HepG2 (cell line): ENCODE results near the gene CBY1. TPM values are rescaled to one million over a fixed set of nuclear protein-coding genes. Genes with fewer than 3 reads are reported as not detected.

Experiments used
- ATF7-NPFF ChIP-seq: sonication (generic); formaldehyde crosslinking; IDR thresholded peaks from 2 replicates; pipeline ENCODE4 v1.8.1; 2023; ENCODE audit warnings: mild to moderate bottlenecking, low read depth, missing genetic modification reagents, moderate library complexity
- BCL6 ChIP-seq: IDR thresholded peaks from 2 replicates; pipeline ENCODE4 v1.6.1; 2016; ENCODE audit warnings: missing genetic modification reagents, missing compliant biosample characterization
- CSRNP1 ChIP-seq: sonication (generic); formaldehyde crosslinking; IDR thresholded peaks from 2 replicates; pipeline ENCODE4 v1.8.1; 2023; ENCODE audit warnings: mild to moderate bottlenecking, missing genetic modification reagents
- GTF2F1 ChIP-seq: fragments of 150-350 bp; IDR thresholded peaks from 2 replicates; pipeline ENCODE4 v1.6.1; 2014; ENCODE audit warnings: low read length
- HHEX ChIP-seq: IDR thresholded peaks from 2 replicates; pipeline ENCODE4 v1.6.1; 2016; ENCODE audit warnings: control low read depth
- MLLT10 ChIP-seq: sonication (generic); formaldehyde crosslinking; IDR thresholded peaks from 2 replicates; pipeline ENCODE4 v1.4.0; 2020; ENCODE audit warnings: missing genetic modification reagents
- NR3C1 ChIP-seq: sonication (generic); formaldehyde crosslinking; IDR thresholded peaks from 2 replicates; pipeline ENCODE4 v1.4.0; 2020; ENCODE audit warnings: missing genetic modification reagents
- SRF ChIP-seq: IDR thresholded peaks from 2 replicates; pipeline ENCODE4 v1.6.1; 2011; ENCODE audit warnings: mild to moderate bottlenecking, low read depth, low read length, moderate library complexity
- TCF12 ChIP-seq, 2 experiments: fragments of 450-650 bp in 1 of 2; sonication (generic) in 1 of 2; formaldehyde crosslinking in 1 of 2; IDR thresholded peaks; 2 replicates each; pipeline versions ENCODE4 v1.6.1 to v1.8.0; 2017 to 2022; ENCODE audit warnings: antibody characterized with exemption in 1 of 2, mild to moderate bottlenecking in 1 of 2, missing genetic modification reagents in 1 of 2, moderate library complexity in 1 of 2
- ZFP37 ChIP-seq: sonication (generic); formaldehyde crosslinking; IDR thresholded peaks from 2 replicates; pipeline ENCODE4 v1.4.0; 2020; ENCODE audit warnings: missing genetic modification reagents, borderline replicate concordance
- ZKSCAN5 ChIP-seq: sonication (generic); formaldehyde crosslinking; IDR thresholded peaks from 2 replicates; pipeline ENCODE4 v1.5.1; 2020; ENCODE audit warnings: mild to moderate bottlenecking, missing genetic modification reagents
- ZNF142 ChIP-seq: sonication (generic); formaldehyde crosslinking; IDR thresholded peaks from 2 replicates; pipeline ENCODE4 v1.4.0; 2020; ENCODE audit warnings: missing genetic modification reagents
- ZNF296 ChIP-seq: sonication (generic); formaldehyde crosslinking; conservative IDR thresholded peaks from 2 replicates; pipeline ENCODE4 v1.5.0; 2020; ENCODE audit warnings: mild to moderate bottlenecking, missing genetic modification reagents
- ZNF564 ChIP-seq: sonication (generic); formaldehyde crosslinking; IDR thresholded peaks from 2 replicates; pipeline ENCODE4 v1.8.1; 2023; ENCODE audit warnings: mild to moderate bottlenecking, missing genetic modification reagents
- ZNF576 ChIP-seq: sonication (generic); formaldehyde crosslinking; IDR thresholded peaks from 2 replicates; pipeline ENCODE4 v1.4.0; 2020; ENCODE audit warnings: mild to moderate bottlenecking, missing genetic modification reagents
- ZNF790 ChIP-seq: sonication (generic); formaldehyde crosslinking; IDR thresholded peaks from 2 replicates; pipeline ENCODE4 v1.8.0; 2022; ENCODE audit warnings: missing genetic modification reagents, mild to moderate bottlenecking, borderline replicate concordance
- polyA plus RNA-seq, 8 experiments: library from polyadenylated mRNA; depleted of rRNA in 3 of 8; stranded (reverse) in 7 of 8; unstranded in 1 of 8; fragments of >200 nt; fragmentation: Illumina TruSeq in 4 of 8; extraction: Trizol in 4 of 8; gene quantifications; 2 replicates each; pipeline versions ENCODE4 v1.2.1 to v1.2.3, GENCODE V29; 2011 to 2016; ENCODE audit warnings: low read depth in 4 of 8, missing spikeins in 1 of 8, mixed read lengths in 1 of 8; ENCODE audit not compliant: insufficient read depth in 1 of 8
- total RNA-seq, 5 experiments: library from RNA; depleted of rRNA; stranded (reverse); fragments of >200 nt; fragmentation: Illumina TruSeq; extraction: Trizol; gene quantifications; 2 replicates each; pipeline ENCODE4 v1.2.3, GENCODE V29; 2016; ENCODE audit warnings: low read depth in 1 of 5
- TF ChIP-seq, protein P1 (sequence below): sonication (generic); formaldehyde crosslinking; IDR thresholded peaks from 2 replicates; pipeline ENCODE4 v1.8.0; 2023; ENCODE audit warnings: mild to moderate bottlenecking, missing genetic modification reagents
- TF ChIP-seq, protein P2 (sequence below): sonication (generic); formaldehyde crosslinking; IDR thresholded peaks from 2 replicates; pipeline ENCODE4 v1.4.0; 2020; ENCODE audit warnings: missing genetic modification reagents, borderline replicate concordance

CBY1 gene
- total and polyA plus RNA-seq, 2 of the 13 experiments (the other 11 are each of a cell fraction or from before 2014, with no cell fraction given) = 19.7 to 20.3 TPM

- TF ChIP-seq, protein P1, sequence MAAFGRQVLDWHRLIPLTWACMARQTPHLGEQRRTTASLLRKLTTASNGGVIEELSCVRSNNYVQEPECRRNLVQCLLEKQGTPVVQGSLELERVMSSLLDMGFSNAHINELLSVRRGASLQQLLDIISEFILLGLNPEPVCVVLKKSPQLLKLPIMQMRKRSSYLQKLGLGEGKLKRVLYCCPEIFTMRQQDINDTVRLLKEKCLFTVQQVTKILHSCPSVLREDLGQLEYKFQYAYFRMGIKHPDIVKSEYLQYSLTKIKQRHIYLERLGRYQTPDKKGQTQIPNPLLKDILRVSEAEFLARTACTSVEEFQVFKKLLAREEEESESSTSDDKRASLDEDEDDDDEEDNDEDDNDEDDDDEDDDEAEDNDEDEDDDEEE = 0 out of 2 replicates have a peak, but pooled peaks have one; percentile 74
- TF ChIP-seq SRF (0 out of 2 replicates have a peak, but pooled peaks have one; percentile 33), ZFP37 (peak; percentile 48; the same call in 1 of the 2 replicates), ZNF576 (CRISPR knock-in tag) (peak; percentile 80; the same call in 1 of the 2 replicates), ZNF296 (CRISPR knock-in tag) (no peak), BCL6 (peak; percentile 35; the same call in 1 of the 2 replicates), ATF7-NPFF (CRISPR knock-in tag) (peak; percentile 81; the same call in 1 of the 2 replicates), ZNF142 (CRISPR knock-in tag) (peak; percentile 97), ZNF790 (CRISPR knock-in tag) (peak; percentile 95), HHEX (CRISPR knock-in tag) (no peak), CSRNP1 (CRISPR knock-in tag) (peak; percentile 80), MLLT10 (CRISPR knock-in tag) (0 out of 2 replicates have a peak, but pooled peaks have one; percentile 42), NR3C1 (CRISPR knock-in tag) (no peak), ZKSCAN5 (CRISPR knock-in tag) (no peak), TCF12 (IDR thresholded peaks at IDR 0.05) (no peak), TCF12 (CRISPR knock-in tag; IDR thresholded peaks at IDR 0.05) (0 out of 2 replicates have a peak, but pooled peaks have one; percentile 63), ZNF564 (peak; percentile 93), GTF2F1 (peak; percentile 63; the same call in 1 of the 2 replicates)
- TF ChIP-seq, protein P2, sequence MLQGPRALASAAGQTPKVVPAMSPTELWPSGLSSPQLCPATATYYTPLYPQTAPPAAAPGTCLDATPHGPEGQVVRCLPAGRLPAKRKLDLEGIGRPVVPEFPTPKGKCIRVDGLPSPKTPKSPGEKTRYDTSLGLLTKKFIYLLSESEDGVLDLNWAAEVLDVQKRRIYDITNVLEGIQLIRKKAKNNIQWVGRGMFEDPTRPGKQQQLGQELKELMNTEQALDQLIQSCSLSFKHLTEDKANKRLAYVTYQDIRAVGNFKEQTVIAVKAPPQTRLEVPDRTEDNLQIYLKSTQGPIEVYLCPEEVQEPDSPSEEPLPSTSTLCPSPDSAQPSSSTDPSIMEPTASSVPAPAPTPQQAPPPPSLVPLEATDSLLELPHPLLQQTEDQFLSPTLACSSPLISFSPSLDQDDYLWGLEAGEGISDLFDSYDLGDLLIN (CRISPR knock-in tag) = no peak
These were observed 25.3 kb downstream of the CBY1 start, which contains the start of gene TOMM22 (continued) for GRCh38 chr22:38681582-38682335.
